NT2/D1 (cell line): ENCODE data around the gene ZNF234.
A peak's percentile ranks its signal among the peaks of the same experiment; 100 is the strongest.
"Not testable (repeated sequence)": the region's sequence is repeated elsewhere in the genome, so short reads cannot be mapped to it uniquely, and the experiment has no call there.

Experiments
- DNase-seq: peaks from one replicate; pipeline ENCODE4 v3.0.0-alpha.2; 2011; ENCODE audit warnings: low read depth, low spot score
- H3K27me3 ChIP-seq: 2 replicates; pipeline ENCODE4 v1.6.0; 2011; ENCODE audit warnings: mild to moderate bottlenecking; ENCODE audit not compliant: insufficient read length, insufficient read depth
- H3K36me3 ChIP-seq: 2 replicates; pipeline ENCODE4 v1.6.1; 2011; ENCODE audit warnings: mild to moderate bottlenecking, low read length, mixed read lengths; ENCODE audit not compliant: insufficient read depth, insufficient read length
- H3K4me1 ChIP-seq: 2 replicates; pipeline ENCODE4 v1.5.1; 2011; ENCODE audit not compliant: insufficient read depth, insufficient read length
- H3K4me3 ChIP-seq: 2 replicates; pipeline ENCODE4 v1.5.1; 2011; ENCODE audit warnings: low read depth; ENCODE audit not compliant: insufficient read length
- H3K9ac ChIP-seq: 2 replicates; pipeline ENCODE4 v1.6.0; 2011; ENCODE audit warnings: low read depth; ENCODE audit not compliant: insufficient read length
- H3K9me3 ChIP-seq: 2 replicates; pipeline ENCODE4 v1.5.1; 2011; ENCODE audit warnings: mild to moderate bottlenecking, low read length; ENCODE audit not compliant: insufficient read depth
- SUZ12 ChIP-seq: IDR thresholded peaks from 2 replicates; pipeline ENCODE4 v1.6.1; 2011; ENCODE audit not compliant: insufficient read length, insufficient read depth; ENCODE audit errors: extremely low read depth
- YY1 ChIP-seq: IDR thresholded peaks from 2 replicates; pipeline ENCODE4 v1.6.1; 2011; ENCODE audit not compliant: insufficient read length, insufficient read depth
- ZNF274 ChIP-seq: IDR thresholded peaks from 2 replicates; pipeline ENCODE4 v1.6.1; 2011; ENCODE audit warnings: mild to moderate bottlenecking, low read depth, low read length

ZNF234 gene

GRCh38 chr19:44190020-44190419, 48.7 kb downstream of the ZNF234 start:
- no peak for TF ChIP-seq YY1
- no peak for TF ChIP-seq SUZ12
- no peak for TF ChIP-seq ZNF274
- Histone ChIP-seq H3K9ac (no peak overlapping the region), H3K4me1 (no peaks in the 10 kb centered on the region), H3K4me3 (no peak overlapping the region), H3K9me3 (no peaks in the 10 kb centered on the region), H3K27me3 (no peaks in the 10 kb centered on the region), H3K36me3 (no peaks in the 10 kb centered on the region)
- DNase-seq = no peak

GRCh38 chr19:44192127-44192526, 50.8 kb downstream of the ZNF234 start:
- no peaks in the 10 kb centered on the region for H3K9me3 ChIP-seq
- no peak overlapping the region for H3K9ac ChIP-seq
- TF ChIP-seq ZNF274 (no peak), YY1 (no peak), SUZ12 (no peak)
- H3K4me3 ChIP-seq = no peak overlapping the region
- no peaks in the 10 kb centered on the region for H3K36me3 ChIP-seq
- H3K4me1 ChIP-seq = no peaks in the 10 kb centered on the region
- H3K27me3 ChIP-seq = no peaks in the 10 kb centered on the region
- DNase-seq = no peak

GRCh38 chr19:44196772-44197171, 55.4 kb downstream of the ZNF234 start:
- no peak overlapping the region for H3K4me3 ChIP-seq
- TF ChIP-seq SUZ12 = no peak
- TF ChIP-seq ZNF274 = no peak
- TF ChIP-seq YY1 = no peak
- no peak overlapping the region for H3K9ac ChIP-seq
- no peaks in the 10 kb centered on the region for H3K9me3 ChIP-seq
- H3K36me3 ChIP-seq = no peaks in the 10 kb centered on the region
- H3K27me3 ChIP-seq = no peaks in the 10 kb centered on the region
- H3K4me1 ChIP-seq = no peaks in the 10 kb centered on the region
- DNase-seq = no peak

GRCh38 chr19:44202470-44202869, 61.1 kb downstream of the ZNF234 start:
- Histone ChIP-seq H3K9ac (no peak overlapping the region), H3K4me3 (no peak overlapping the region), H3K4me1 (no peaks in the 10 kb centered on the region), H3K36me3 (no peaks in the 10 kb centered on the region), H3K27me3 (no peaks in the 10 kb centered on the region), H3K9me3 (no peaks in the 10 kb centered on the region)
- TF ChIP-seq ZNF274 (no peak), YY1 (no peak), SUZ12 (no peak)
- DNase-seq = no peak

- TF ChIP-seq SUZ12 = no peak
- TF ChIP-seq ZNF274 = no peak
- TF ChIP-seq YY1 = no peak
- no peak overlapping the region for H3K9ac ChIP-seq
- H3K9me3 ChIP-seq = no peaks in the 10 kb centered on the region
- no peaks in the 10 kb centered on the region for H3K4me1 ChIP-seq
- no peak for DNase-seq
- H3K4me3 ChIP-seq = no peak overlapping the region
- no peaks in the 10 kb centered on the region for H3K36me3 ChIP-seq
- H3K27me3 ChIP-seq = no peaks in the 10 kb centered on the region
Observed at GRCh38 chr19:44202974-44203373, 61.6 kb downstream of the ZNF234 start.

GRCh38 chr19:44203877-44204276, 62.5 kb downstream of the ZNF234 start:
- H3K4me3 ChIP-seq, DNase-seq, H3K9me3 ChIP-seq, H3K4me1 ChIP-seq, H3K9ac ChIP-seq, H3K36me3 ChIP-seq, H3K27me3 ChIP-seq: not testable (repeated sequence)

GRCh38 chr19:44204772-44205171, 63.4 kb downstream of the ZNF234 start:
- Histone ChIP-seq H3K27me3 (no peaks in the 10 kb centered on the region), H3K4me3 (no peak overlapping the region), H3K9me3 (no peaks in the 10 kb centered on the region), H3K4me1 (no peaks in the 10 kb centered on the region), H3K36me3 (no peaks in the 10 kb centered on the region), H3K9ac (no peak overlapping the region)
- no peak for TF ChIP-seq YY1
- no peak for TF ChIP-seq SUZ12
- no peak for TF ChIP-seq ZNF274
- DNase-seq = no peak

- H3K4me3 ChIP-seq = peak overlapping the region; percentile 87
- peak overlapping the region; percentile 92 for H3K9ac ChIP-seq
- H3K4me1 ChIP-seq = no peaks in the 10 kb centered on the region
- no peak for TF ChIP-seq SUZ12
- TF ChIP-seq ZNF274 = no peak
- TF ChIP-seq YY1 = no peak
- no peaks in the 10 kb centered on the region for H3K9me3 ChIP-seq
- peak; percentile 87 for DNase-seq
- H3K27me3 ChIP-seq = no peaks in the 10 kb centered on the region
- H3K36me3 ChIP-seq = no peaks in the 10 kb centered on the region
Observed at GRCh38 chr19:44207126-44207803, 65.9 kb downstream of the ZNF234 start.
